ENCODE data around the gene THAP3.

Gene THAP3

DNA sequence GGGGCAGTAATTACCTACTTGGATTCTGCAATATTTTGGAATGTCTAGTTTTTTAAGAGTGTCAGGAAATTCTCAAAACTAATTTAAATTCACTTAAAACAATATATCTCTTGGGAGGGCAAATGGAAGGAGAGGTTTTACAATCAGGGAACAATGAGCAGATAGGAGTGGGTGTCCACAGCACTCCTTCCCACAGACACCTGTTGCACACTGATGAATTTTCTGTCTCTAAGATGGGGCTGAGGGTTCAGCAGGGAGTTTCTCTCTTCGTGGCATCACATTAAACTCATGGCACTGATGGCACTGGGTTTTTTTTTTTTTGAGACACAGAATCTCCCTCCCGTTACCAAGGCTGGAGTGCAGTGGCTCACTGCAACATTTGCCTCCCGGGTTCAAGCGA, 5.6 kb upstream of the THAP3 start:
- TF ChIP-seq, protein P1, sequence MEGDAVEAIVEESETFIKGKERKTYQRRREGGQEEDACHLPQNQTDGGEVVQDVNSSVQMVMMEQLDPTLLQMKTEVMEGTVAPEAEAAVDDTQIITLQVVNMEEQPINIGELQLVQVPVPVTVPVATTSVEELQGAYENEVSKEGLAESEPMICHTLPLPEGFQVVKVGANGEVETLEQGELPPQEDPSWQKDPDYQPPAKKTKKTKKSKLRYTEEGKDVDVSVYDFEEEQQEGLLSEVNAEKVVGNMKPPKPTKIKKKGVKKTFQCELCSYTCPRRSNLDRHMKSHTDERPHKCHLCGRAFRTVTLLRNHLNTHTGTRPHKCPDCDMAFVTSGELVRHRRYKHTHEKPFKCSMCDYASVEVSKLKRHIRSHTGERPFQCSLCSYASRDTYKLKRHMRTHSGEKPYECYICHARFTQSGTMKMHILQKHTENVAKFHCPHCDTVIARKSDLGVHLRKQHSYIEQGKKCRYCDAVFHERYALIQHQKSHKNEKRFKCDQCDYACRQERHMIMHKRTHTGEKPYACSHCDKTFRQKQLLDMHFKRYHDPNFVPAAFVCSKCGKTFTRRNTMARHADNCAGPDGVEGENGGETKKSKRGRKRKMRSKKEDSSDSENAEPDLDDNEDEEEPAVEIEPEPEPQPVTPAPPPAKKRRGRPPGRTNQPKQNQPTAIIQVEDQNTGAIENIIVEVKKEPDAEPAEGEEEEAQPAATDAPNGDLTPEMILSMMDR (conservative IDR thresholded peaks at IDR 0.05) = no peak
- H3K27ac ChIP-seq = no peak overlapping the region

- H3K27ac ChIP-seq = peak overlapping the region; percentile 96; the same call in 1 of the 2 replicates
Measured at GRCh38 chr1:6621429-6622391, 3.0 kb upstream of the THAP3 start.

GRCh38 chr1:6622396-6623152, 2.1 kb upstream of the THAP3 start:
- peak overlapping the region; percentile 96 for H3K27ac ChIP-seq
- TF ChIP-seq, protein P1 (conservative IDR thresholded peaks at IDR 0.05) = no peak

More at GRCh38 chr1:6621429-6622391, 3.0 kb upstream of the THAP3 start:
- TF ChIP-seq, protein P1 (conservative IDR thresholded peaks at IDR 0.05) = no peak

DNA sequence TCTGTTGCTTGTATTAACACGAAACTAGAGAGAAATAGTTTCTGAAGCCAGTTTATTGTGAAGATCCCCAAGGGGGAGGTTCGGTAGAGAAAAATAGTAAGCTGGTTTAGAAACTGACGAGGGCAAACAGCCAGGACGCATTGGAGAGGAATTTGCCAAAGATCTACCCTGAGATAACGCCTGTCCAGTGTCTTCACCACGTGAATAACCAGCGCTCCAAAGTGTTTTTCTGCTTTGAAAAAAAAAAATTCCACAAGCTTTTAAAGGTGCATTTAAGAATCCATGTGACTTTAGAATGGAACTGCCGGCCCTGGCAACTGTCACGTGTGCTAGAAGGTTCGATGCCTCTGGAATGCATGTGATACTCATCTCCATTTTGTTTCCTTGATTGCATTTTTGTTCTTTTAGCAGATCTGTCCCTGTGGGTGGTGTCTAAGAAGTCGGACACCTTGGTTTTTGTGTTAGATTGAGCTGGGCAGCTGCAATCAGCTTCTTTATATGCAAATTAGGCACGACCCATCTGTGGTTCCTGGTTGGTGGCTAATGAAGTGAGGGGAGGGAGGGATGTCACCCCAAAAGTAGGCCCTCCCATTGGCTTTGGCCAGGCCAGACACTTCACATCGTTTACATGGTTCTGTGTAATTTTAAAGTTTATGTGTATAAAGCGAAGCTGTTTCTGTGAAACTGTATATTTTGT, 1.3 kb upstream of the THAP3 start:
- TF ChIP-seq, protein P1 (conservative IDR thresholded peaks at IDR 0.05) = no peak
- H3K27ac ChIP-seq = peak overlapping the region; percentile 96

DNA sequence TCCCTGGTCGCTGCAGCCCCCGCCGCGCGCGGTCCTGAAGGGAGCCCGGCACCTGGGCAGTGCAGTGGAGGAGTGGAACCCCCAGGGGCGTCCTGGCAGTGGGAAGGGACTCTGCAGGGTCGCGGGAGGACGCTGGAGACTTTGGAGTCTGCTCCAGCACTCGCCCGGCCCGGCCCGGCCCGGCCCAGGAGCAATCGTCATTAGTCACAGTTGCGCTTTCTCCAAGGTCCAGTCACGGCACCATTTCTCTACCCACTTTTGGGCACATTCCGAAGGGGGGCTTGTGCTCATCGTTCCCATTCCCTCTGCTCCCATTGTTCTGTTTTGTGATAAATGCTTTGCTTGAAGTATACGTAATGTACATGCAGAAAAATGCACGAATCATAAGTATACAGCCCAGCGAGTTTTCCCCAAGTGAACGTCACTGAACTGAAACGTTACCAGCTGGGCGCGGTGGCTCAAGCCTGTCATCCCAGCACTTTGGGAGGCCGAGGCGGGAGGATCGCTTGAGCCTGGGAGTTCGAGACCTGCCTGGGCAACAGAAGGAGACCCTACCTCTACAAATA, 999 bp downstream of the THAP3 start:
- TF ChIP-seq, protein P1 (conservative IDR thresholded peaks at IDR 0.05) = no peak
- peak overlapping the region; percentile 96 for H3K27ac ChIP-seq

GRCh38 chr1:6627031-6627430, 2.4 kb downstream of the THAP3 start:
- H3K27ac ChIP-seq = peak overlapping the region; percentile 96; the same call in 1 of the 2 replicates
- TF ChIP-seq, protein P1 (conservative IDR thresholded peaks at IDR 0.05) = no peak

All from VCaP (cell line).